Activated B cell treated with CpG ODN at 0.5 μM for 24 hours (primary cell): Measurements from ENCODE around the gene ANKRD13A. TPM values are rescaled to one million over a fixed set of nuclear protein-coding genes. Genes with fewer than 3 reads are reported as not detected.
A peak's percentile ranks its signal among the peaks of the same experiment; 100 is the strongest.
"Not testable (repeated sequence)": the region's sequence is repeated elsewhere in the genome, so short reads cannot be mapped to it uniquely, and the experiment has no call there.

ENCODE experiments used
- ATAC-seq: fragments of 200-7000 bp; cut with Tn5 transposase; one replicate; pipeline ENCODE4 v1.10.0; 2021; ENCODE audit warnings: low read depth, mild to moderate bottlenecking, moderate library complexity
- CTCF ChIA-PET: fragments of 350-600 bp; sonication (Branson Sonifier 250); formaldehyde crosslinking; loops from one replicate; lab custom pipeline; 2021; ENCODE audit warnings: antibody characterized with exemption; lab: Charles Lee
- POLR2A ChIA-PET: fragments of 350-600 bp; sonication (Branson Sonifier 250); formaldehyde crosslinking; loops from one replicate; lab custom pipeline; 2021; ENCODE audit warnings: antibody characterized with exemption; lab: Charles Lee
- DNase-seq: peaks from one replicate; pipeline ENCODE4 v3.0.0; 2022
- H3K27ac Mint-ChIP-seq: one replicate; pipeline ENCODE4 v1.8.0; 2020; ENCODE audit warnings: mixed read lengths
- H3K27me3 Mint-ChIP-seq: one replicate; pipeline ENCODE4 v1.8.0; 2021; ENCODE audit warnings: mixed read lengths
- H3K36me3 Mint-ChIP-seq: one replicate; pipeline ENCODE4 v1.8.0; 2021; ENCODE audit warnings: low read depth, mixed read lengths
- H3K4me1 Mint-ChIP-seq: one replicate; pipeline ENCODE4 v1.8.0; 2021; ENCODE audit warnings: mixed read lengths
- H3K4me3 Mint-ChIP-seq: one replicate; pipeline ENCODE4 v1.8.0; 2020; ENCODE audit warnings: mild to moderate bottlenecking, mixed read lengths
- H3K9me3 Mint-ChIP-seq: one replicate; pipeline ENCODE4 v1.8.0; 2020; ENCODE audit warnings: mixed read lengths
- intact Hi-C: fragments of 100-400 bp; cut with micrococcal nuclease; formaldehyde crosslinking; loops from one replicate; pipeline ENCODE4 v1.15.1; 2024
- total RNA-seq: library from RNA; stranded (reverse); gene quantifications from 2 replicates; pipeline ENCODE4 v1.2.3, GENCODE V29; 2022
- TF ChIP-seq, protein P1 (sequence below): fragments of 200-600 bp; IDR thresholded peaks from one replicate; pipeline ENCODE4 v1.8.0; 2022; ENCODE audit warnings: antibody characterized with exemption, mild to moderate bottlenecking

ANKRD13A gene
- total RNA-seq, 1 donor from 2014 or later: 135 TPM

GRCh38 chr12:110077800-110078199 lies 78.6 kb downstream of the ANKRD13A start:
- ChIA-PET POLR2A (interaction anchor here (0.7 kb wide), 1 partner anchor 1361 kb away, joined by 3 read pairs; no protein-coding TSS in a partner anchor), CTCF (interaction anchor here (0.7 kb wide), 1 partner anchor 265 kb away, joined by 3 read pairs; no protein-coding TSS in a partner anchor)
- Mint-ChIP-seq H3K4me3 (no peak overlapping the region), H3K4me1 (peaks cover 34% of the 10 kb centered on the region), H3K27me3 (no peaks in the 10 kb centered on the region), H3K27ac (no peak overlapping the region), H3K36me3 (no peaks in the 10 kb centered on the region), H3K9me3 (peaks cover 3% of the 10 kb centered on the region)
- TF ChIP-seq, protein P1, sequence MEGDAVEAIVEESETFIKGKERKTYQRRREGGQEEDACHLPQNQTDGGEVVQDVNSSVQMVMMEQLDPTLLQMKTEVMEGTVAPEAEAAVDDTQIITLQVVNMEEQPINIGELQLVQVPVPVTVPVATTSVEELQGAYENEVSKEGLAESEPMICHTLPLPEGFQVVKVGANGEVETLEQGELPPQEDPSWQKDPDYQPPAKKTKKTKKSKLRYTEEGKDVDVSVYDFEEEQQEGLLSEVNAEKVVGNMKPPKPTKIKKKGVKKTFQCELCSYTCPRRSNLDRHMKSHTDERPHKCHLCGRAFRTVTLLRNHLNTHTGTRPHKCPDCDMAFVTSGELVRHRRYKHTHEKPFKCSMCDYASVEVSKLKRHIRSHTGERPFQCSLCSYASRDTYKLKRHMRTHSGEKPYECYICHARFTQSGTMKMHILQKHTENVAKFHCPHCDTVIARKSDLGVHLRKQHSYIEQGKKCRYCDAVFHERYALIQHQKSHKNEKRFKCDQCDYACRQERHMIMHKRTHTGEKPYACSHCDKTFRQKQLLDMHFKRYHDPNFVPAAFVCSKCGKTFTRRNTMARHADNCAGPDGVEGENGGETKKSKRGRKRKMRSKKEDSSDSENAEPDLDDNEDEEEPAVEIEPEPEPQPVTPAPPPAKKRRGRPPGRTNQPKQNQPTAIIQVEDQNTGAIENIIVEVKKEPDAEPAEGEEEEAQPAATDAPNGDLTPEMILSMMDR: no peak
- intact Hi-C loops: no loop called here
- ATAC-seq (no peak), DNase-seq (no peak)

DNA sequence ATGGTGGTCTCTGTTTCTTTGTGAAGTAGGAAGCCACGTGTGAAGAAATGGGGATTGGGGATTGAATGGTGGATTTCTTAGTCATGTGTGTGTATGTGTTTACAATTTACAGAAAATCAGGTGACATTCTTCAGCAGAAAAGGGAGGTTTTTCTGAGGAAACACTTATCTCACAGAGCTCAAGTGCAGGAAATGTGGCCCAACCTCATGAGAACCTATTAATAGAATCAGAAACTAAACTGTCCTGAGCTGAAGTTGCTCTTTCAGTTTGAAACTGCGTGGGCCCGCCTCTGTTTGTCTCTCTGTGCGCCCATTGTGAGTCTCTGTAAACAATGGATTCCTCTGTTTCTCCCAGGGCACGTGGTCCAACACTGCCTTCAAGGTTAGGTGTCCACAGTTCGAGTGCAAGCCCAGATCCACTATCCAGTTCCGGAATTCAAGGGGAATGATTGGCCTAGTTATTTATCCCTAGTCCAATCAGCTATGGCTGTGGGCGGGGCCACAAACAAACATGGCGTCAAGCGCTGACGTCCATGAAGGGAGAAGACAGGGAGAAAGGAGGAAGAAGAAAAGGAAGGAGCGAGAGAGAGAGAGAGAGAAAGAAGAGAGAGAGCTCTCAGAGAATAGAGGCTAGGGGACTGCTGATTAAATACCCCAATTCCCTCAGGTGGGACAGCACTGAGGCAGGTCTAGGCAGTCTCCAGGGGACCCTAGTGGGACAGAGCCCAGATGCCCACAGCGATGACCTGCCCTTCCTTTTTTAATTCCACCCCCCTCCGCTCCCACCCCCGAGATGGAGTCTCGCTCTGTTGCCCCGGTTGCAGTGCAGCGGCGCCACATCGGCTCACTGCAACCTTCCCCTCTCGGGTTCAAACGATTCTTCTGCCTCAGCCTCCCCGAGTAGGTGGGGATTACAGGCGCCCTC lies 80.5 kb downstream of the ANKRD13A start:
- ChIA-PET POLR2A (interaction anchor here (0.7 to 1.5 kb wide), 13 partner anchors 10 to 1606 kb away, joined by 3 to 6 read pairs (median 4); partner anchors contain the start of genes ACAD10, ANKRD13A, BRAP and IFT81), CTCF (interaction anchor here (0.6 to 0.9 kb wide), 2 partner anchors 9 to 30 kb away, joined by 3 to 4 read pairs; no protein-coding TSS in a partner anchor)
- H3K36me3 Mint-ChIP-seq: no peaks in the 10 kb centered on the region
- H3K4me3 Mint-ChIP-seq: peak overlapping the region; percentile 82
- H3K27me3 Mint-ChIP-seq: no peaks in the 10 kb centered on the region
- peak; percentile 50 for DNase-seq
- peak overlapping the region; percentile 99 for H3K27ac Mint-ChIP-seq
- peak; percentile 91 for ATAC-seq
- peaks cover 3% of the 10 kb centered on the region for H3K9me3 Mint-ChIP-seq
- intact Hi-C loops: loop anchor here (1.0 kb wide), 2 partner anchors 21 to 31 kb away; partner anchors contain the start of gene C12orf76
- H3K4me1 Mint-ChIP-seq: peaks cover 24% of the 10 kb centered on the region
- TF ChIP-seq, protein P1: no peak

DNA sequence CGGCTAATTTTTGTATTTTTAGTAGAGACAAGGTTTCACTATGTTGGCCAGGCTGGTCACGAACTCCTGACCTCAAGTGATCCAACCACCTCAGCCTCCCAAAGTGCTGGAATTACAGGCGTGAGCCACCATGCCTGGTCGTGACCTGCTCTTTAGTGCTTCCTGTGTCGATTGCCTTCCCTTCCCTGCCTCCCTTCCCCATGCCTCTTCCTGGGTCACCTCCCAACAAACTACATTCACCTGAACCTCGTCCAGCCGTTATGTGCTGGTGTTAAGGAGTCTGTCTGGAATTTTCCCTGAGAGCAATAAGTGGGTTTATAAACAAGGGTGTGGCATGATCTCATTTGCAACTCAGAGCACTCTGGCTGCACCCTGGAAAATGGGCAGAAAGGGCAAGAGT lies 81.2 kb downstream of the ANKRD13A start:
- peak overlapping the region; percentile 68 for H3K27ac Mint-ChIP-seq

GRCh38 chr12:110084314-110085015 lies 85.2 kb downstream of the ANKRD13A start:
- H3K4me3 Mint-ChIP-seq: no peak overlapping the region
- intact Hi-C loops: no loop called here

More for the DNA sequence above, 81.2 kb downstream of the ANKRD13A start:
- DNase-seq (no peak), ATAC-seq (no peak)
- intact Hi-C loops: no loop called here
- peak overlapping the region; percentile 59 for H3K4me3 Mint-ChIP-seq
- peaks cover 3% of the 10 kb centered on the region for H3K9me3 Mint-ChIP-seq
- H3K4me1 Mint-ChIP-seq: peaks cover 24% of the 10 kb centered on the region
- TF ChIP-seq, protein P1: no peak
- H3K36me3 Mint-ChIP-seq: no peaks in the 10 kb centered on the region
- no peaks in the 10 kb centered on the region for H3K27me3 Mint-ChIP-seq
- CTCF ChIA-PET: no interaction called here
- POLR2A ChIA-PET: interaction anchor here (0.9 to 1.5 kb wide), 7 partner anchors 9 to 1605 kb away, joined by 3 to 6 read pairs (median 5); partner anchors contain the start of genes ACAD10, ANKRD13A, BRAP and IFT81

GRCh38 chr12:110088216-110088615 lies 89.0 kb downstream of the ANKRD13A start:
- H3K27me3 Mint-ChIP-seq: peaks cover 16% of the 10 kb centered on the region
- H3K36me3 Mint-ChIP-seq, H3K27ac Mint-ChIP-seq, intact Hi-C loops, DNase-seq, H3K9me3 Mint-ChIP-seq, H3K4me1 Mint-ChIP-seq, ATAC-seq, H3K4me3 Mint-ChIP-seq, CTCF ChIA-PET: not testable (repeated sequence)
- POLR2A ChIA-PET: interaction anchor here (0.5 kb wide), 1 partner anchor 11 kb away, joined by 3 read pairs; no protein-coding TSS in a partner anchor

More at GRCh38 chr12:110084314-110085015, 85.2 kb downstream of the ANKRD13A start:
- Mint-ChIP-seq H3K4me1 (peaks cover 14% of the 10 kb centered on the region), H3K27me3 (peaks cover 6% of the 10 kb centered on the region), H3K27ac (no peak overlapping the region), H3K36me3 (no peaks in the 10 kb centered on the region), H3K9me3 (peaks cover 3% of the 10 kb centered on the region)
- TF ChIP-seq, protein P1: no peak
- ATAC-seq (no peak), DNase-seq (no peak)
- CTCF ChIA-PET: interaction anchor here (1.5 kb wide), 1 partner anchor 10 kb away, joined by 4 read pairs; no protein-coding TSS in a partner anchor
- POLR2A ChIA-PET: no interaction called here
